Tibial nerve (tissue), 4 donors: ENCODE measurements around the gene AK4. TPM values are rescaled to one million over a fixed set of nuclear protein-coding genes. Genes with fewer than 3 reads are reported as not detected.
A peak's percentile ranks its signal among the peaks of the same experiment; 100 is the strongest.

Source experiments
- DNase-seq, 2 donors: peaks; one replicate each; pipeline ENCODE4 v3.0.0-alpha.2; 2019; ENCODE audit warnings: low spot score in 2 of 2
- H3K27ac ChIP-seq, 4 donors: fragments of 200-600 bp; sonication (generic) in 3 of 4; one replicate each; pipeline ENCODE4 v1.5.1; 2017 to 2019; ENCODE audit warnings: mild to moderate bottlenecking in 1 of 4
- H3K27me3 ChIP-seq, 2 donors: fragments of 200-600 bp; sonication (generic) in 1 of 2; one replicate each; pipeline versions ENCODE4 v1.5.1 to v1.6.0; 2017 to 2019
- H3K36me3 ChIP-seq, 3 donors: fragments of 200-600 bp; sonication (generic); one replicate each; pipeline ENCODE4 v1.5.1; 2018 to 2019
- H3K4me1 ChIP-seq, 4 donors: fragments of 200-600 bp; sonication (generic) in 3 of 4; one replicate each; pipeline ENCODE4 v1.5.1; 2017 to 2019
- H3K4me3 ChIP-seq, 4 donors: fragments of 200-600 bp; sonication (generic) in 3 of 4; one replicate each; pipeline ENCODE4 v1.5.1; 2017 to 2019; ENCODE audit warnings: mild to moderate bottlenecking in 1 of 4, moderate library complexity in 1 of 4
- H3K9me3 ChIP-seq, 4 donors: fragments of 200-600 bp; sonication (generic) in 3 of 4; one replicate each; pipeline ENCODE4 v1.5.1; 2017 to 2019
- CTCF ChIP-seq, 5 experiments: fragments of 200-600 bp in 3 of 5; fragments of 450-650 bp in 2 of 5; sonication (generic) in 3 of 5; IDR thresholded peaks; one replicate each; pipeline ENCODE4 v1.5.1; 2016 to 2019; ENCODE audit warnings: antibody characterized with exemption in 5 of 5, mild to moderate bottlenecking in 3 of 5, moderate library complexity in 2 of 5
- EP300 ChIP-seq, 2 donors: sonication (generic); formaldehyde crosslinking; IDR thresholded peaks; one replicate each; pipeline ENCODE4 v1.6.1; 2017; ENCODE audit warnings: antibody characterized with exemption in 2 of 2, mild to moderate bottlenecking in 1 of 2
- POLR2A ChIP-seq, 2 donors: fragments of 450-650 bp; IDR thresholded peaks; one replicate each; pipeline ENCODE4 v1.6.1; 2017; ENCODE audit warnings: antibody characterized with exemption in 2 of 2, mild to moderate bottlenecking in 2 of 2, moderate library complexity in 2 of 2
- WGBS, 2 donors: methylation state at CpG; one replicate each; pipeline ENCODE4 v1.1.5; 2018; 5-methylcytosine and 5-hydroxymethylcytosine counted together
- total RNA-seq, 4 donors: library from RNA; depleted of rRNA; stranded (reverse); fragments of >200 nt; gene quantifications; one replicate each; pipeline ENCODE4 v1.1.0, GENCODE V29; 2016

Gene AK4
- total RNA-seq, 4 donors from 2014 or later = 16.1 to 24.9 (median 19.5) TPM

GRCh38 chr1:65189576-65190115 lies 41.6 kb downstream of the AK4 start:
- Histone ChIP-seq H3K4me1 (no peaks in the 10 kb centered on the region), H3K27ac (no peak overlapping the region), H3K27me3 (no peaks in the 10 kb centered on the region), H3K4me3 (no peak overlapping the region), H3K9me3 (no peaks in the 10 kb centered on the region), H3K36me3 (peaks cover 0 to 12% (median 0%) of the 10 kb centered on the region in 3 donors)
- no peak for TF ChIP-seq CTCF (IDR thresholded peaks at IDR 0.05)
- TF ChIP-seq EP300 (IDR thresholded peaks at IDR 0.05) = no peak
- TF ChIP-seq POLR2A (IDR thresholded peaks at IDR 0.05) = no peak
- 66 to 73% methylated on average over 2 of the region's 2 CpGs for WGBS, 2 donors
- DNase-seq = no peak

DNA sequence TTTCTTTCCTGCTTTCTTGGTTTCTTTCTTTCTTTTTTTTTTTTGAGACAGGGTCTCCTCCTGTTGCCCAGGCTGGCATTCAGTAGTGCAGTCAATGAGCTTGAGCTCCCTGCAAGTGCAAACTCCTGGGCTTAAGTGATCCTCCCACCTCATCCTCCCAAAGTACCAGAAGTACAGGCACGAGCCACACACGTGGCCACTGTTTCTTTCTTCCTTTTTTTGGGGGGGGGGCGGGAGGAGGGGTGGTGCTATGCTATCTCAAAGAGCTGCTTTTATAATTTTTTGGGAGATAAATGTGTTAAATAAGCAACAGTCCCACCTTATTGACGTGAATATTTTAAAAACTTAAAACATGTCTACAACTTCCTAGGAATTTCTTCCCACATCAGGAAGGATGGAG lies 42.2 kb downstream of the AK4 start:
- Histone ChIP-seq H3K36me3 (peaks cover 0 to 12% (median 0%) of the 10 kb centered on the region in 3 donors), H3K4me3 (no peak overlapping the region), H3K9me3 (no peaks in the 10 kb centered on the region), H3K4me1 (peaks cover 0 to 3% (median 0%) of the 10 kb centered on the region in 4 donors), H3K27ac (no peak overlapping the region), H3K27me3 (no peaks in the 10 kb centered on the region)
- 60 to 67% methylated on average over 4 of the region's 4 CpGs for WGBS, 2 donors
- TF ChIP-seq EP300 (IDR thresholded peaks at IDR 0.05) (no peak), POLR2A (IDR thresholded peaks at IDR 0.05) (no peak), CTCF (IDR thresholded peaks at IDR 0.05) (no peak)
- no peak for DNase-seq

GRCh38 chr1:65193129-65193695 lies 45.2 kb downstream of the AK4 start:
- H3K9me3 ChIP-seq = no peaks in the 10 kb centered on the region
- no peak for TF ChIP-seq EP300 (IDR thresholded peaks at IDR 0.05)
- TF ChIP-seq CTCF (IDR thresholded peaks at IDR 0.05) = no peak
- TF ChIP-seq POLR2A (IDR thresholded peaks at IDR 0.05) = no peak
- H3K4me3 ChIP-seq = no peak overlapping the region
- H3K27me3 ChIP-seq = no peaks in the 10 kb centered on the region
- H3K36me3 ChIP-seq = peaks cover 0 to 12% (median 0%) of the 10 kb centered on the region in 3 donors
- H3K27ac ChIP-seq = no peak overlapping the region
- DNase-seq = no peak
- 87 to 88% methylated on average over 5 of the region's 5 CpGs for WGBS, 2 donors
- peaks cover 0 to 11% (median 0%) of the 10 kb centered on the region in 4 donors for H3K4me1 ChIP-seq

DNA sequence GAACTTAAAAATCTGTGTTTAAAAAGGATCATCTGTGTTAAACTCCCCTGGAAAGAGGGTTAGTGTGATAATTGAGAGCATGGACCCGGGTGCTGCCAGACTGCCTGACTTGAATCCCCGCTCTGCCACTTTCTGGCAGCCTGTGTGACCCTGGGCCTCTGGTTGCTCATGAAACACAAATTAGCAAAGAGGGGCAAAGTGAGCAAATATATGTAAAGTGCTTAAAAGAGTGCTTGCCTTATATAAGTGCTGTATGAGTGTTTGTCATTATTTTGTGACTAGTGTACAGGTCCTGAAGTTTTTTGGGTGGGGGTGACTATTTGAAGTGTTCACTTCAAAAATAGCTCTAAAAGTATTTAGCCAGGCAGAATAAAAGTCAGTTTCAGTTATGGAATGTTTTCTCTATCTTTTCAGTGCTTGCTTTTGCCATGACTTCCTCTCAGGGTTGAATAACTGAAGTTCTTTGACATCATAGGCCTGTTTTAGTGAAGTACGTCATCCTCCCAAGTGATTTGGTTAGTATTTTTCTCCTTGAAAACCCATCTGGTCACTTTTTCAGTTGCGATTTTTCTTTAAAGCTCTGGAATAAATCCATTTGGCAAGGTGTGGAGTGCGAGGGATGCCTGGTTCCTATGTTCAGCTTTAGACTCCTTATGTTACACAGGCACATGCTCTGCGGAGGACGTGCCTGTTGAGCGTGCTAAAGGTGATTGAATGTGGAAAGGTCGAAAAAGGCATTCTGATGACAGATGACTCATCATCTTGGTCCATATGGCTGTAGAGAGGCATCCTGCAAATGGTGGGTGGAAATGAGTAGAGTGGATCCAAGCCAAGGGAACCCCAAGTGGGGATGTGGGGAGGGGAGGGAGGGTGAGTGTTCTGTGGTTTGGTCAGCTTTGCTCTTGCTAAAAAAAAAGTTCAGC lies 47.8 kb downstream of the AK4 start:
- TF ChIP-seq CTCF (IDR thresholded peaks at IDR 0.05) = no peak
- peak in 1 of 2 donors; percentile 21 for TF ChIP-seq EP300 (IDR thresholded peaks at IDR 0.05)
- no peak for TF ChIP-seq POLR2A (IDR thresholded peaks at IDR 0.05)
- H3K27me3 ChIP-seq = no peaks in the 10 kb centered on the region
- no peaks in the 10 kb centered on the region for H3K9me3 ChIP-seq
- no peak for DNase-seq
- peaks cover 0 to 11% (median 0%) of the 10 kb centered on the region in 4 donors for H3K4me1 ChIP-seq
- H3K36me3 ChIP-seq = peaks cover 0 to 12% (median 0%) of the 10 kb centered on the region in 3 donors
- peak overlapping the region in 3 of 4 donors; percentile 32 to 77 (median 61) for H3K27ac ChIP-seq
- no peak overlapping the region for H3K4me3 ChIP-seq
- 65 to 67% methylated on average over 9 of the region's 9 CpGs for WGBS, 2 donors
